HG03575 (cell line): Measurements from ENCODE around the gene ITGAV.

Experiments used
- ATAC-seq: cut with Tn5 transposase; IDR thresholded peaks from one replicate; pipeline ENCODE4 v1.9.1; 2021; ENCODE audit not compliant: unreplicated experiment, insufficient number of reproducible peaks, low FRiP score; ENCODE audit errors: extremely low read depth

ITGAV gene

GRCh38 chr2:186699742-186700141 lies 109.9 kb downstream of the ITGAV start:
- no peak for ATAC-seq

DNA sequence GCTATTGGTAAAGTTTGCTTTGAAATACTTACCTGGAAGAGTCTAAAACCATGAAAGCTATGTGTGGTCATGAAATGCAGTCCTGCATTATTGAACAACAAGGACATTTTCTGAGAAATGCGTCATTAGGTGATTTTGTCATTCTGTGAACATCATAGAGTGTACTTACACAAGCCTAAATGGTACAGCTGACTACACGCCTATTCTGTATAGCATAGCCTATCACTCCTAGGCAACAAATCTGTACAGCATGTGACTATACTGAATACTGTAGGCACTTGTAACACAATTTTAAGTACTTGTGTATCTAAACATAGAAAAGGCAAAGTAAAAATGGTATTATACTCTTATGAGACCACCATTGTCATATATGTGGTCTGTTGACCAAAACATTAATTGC lies 112.2 kb downstream of the ITGAV start:
- ATAC-seq: no peak

- ATAC-seq: no peak
Observed at GRCh38 chr2:186702501-186702900, 112.6 kb downstream of the ITGAV start.

DNA sequence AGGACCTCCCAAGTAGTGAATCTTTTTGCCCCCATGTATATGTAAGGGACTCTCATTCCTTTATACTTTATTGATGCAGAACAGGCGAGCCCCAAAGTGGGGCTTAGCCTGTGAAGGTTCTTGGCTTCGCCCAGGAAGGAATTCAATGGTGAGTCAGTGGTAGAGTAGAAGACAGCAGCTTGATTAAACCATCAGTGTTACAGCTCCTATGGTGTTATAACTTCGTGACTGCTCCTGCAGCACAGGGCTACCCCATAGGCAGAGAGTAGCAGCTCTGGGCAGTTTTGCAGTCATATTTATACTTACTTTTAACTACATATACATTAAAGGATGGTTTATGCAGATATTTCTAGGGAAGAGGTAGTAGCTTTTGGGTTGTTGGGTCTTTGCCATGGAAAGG lies 115.0 kb downstream of the ITGAV start:
- no peak for ATAC-seq

DNA sequence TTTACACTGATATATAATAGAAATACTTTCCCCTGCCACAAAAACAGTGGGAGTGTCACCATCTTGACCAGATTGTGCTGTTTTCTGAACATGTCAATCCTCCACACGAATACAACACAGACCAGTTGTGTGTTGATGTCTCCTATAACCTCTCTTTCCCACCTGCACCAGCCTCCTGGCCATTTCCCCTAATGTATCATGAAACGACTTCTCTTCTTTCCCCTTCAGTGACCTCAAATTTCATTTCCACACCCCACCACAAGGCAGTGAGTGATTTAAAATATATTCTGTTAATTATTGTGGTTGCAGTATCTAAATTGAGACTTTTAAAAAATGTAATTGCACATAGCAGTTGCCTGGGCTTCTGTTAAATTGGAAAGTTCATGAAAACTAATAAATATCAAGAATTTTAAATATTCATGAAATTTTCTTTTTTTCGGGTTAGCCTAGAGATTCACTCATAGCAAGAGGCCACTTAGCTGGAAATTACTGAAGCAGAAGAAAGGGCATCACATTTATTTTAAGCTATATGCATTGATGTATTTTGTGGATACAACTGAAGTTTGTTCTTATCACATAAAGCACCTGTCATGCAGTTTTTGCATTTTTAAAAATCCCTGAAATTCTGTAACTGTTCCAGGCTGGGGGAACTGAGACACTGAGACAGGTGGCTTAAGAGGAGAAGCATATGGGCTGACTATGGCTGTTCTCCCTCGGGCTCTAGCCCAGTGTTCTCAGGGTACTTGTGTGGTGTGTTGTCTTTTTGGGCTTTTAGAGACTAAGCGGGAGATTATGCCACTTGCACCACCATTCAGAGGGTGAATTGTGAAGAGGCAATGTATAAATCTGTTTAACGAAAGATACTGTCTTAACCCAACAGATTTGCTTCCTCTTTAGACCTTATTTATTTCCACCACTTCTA lies 119.9 kb downstream of the ITGAV start:
- no peak for ATAC-seq

DNA sequence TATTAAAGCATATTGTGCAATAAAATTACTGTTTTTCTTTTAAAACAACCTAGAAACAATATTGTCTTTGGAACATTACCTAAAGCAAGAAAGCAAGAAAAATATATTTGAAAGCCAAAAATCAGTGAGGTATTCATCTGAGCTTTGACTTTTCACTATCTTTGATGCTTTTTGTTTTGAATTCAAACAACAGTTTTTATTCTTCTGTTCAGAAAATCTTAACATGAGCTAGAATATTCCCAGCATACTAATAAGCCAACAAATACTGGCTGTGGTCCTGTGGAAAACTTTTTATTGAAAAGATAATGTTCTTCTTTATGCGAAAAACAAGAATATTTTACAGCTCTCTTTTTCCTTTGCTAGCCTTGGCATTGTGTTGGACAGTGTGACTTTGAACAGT lies 123.8 kb downstream of the ITGAV start:
- ATAC-seq: no peak

- no peak for ATAC-seq
Observed at GRCh38 chr2:186714611-186715010, 124.8 kb downstream of the ITGAV start.

DNA sequence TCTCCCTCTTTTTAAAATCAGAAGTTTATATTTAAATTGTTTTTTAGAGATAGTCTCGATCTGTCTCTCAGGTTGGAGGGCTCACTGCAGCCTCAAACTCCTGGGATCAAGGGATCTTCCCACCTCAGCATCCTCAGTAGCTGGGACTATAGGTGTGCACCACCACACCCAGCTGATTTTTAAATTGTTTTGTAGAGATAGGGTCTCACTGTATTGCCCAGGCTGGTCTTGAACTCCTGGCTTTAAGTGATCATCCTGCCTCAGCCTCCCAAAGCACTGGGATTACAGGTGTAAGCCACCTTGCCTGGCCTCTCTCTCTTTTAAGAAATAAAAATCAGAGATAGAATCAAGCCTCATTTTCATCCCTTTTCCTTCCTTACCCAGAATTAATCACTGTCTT lies 126.1 kb downstream of the ITGAV start:
- ATAC-seq: no peak

DNA sequence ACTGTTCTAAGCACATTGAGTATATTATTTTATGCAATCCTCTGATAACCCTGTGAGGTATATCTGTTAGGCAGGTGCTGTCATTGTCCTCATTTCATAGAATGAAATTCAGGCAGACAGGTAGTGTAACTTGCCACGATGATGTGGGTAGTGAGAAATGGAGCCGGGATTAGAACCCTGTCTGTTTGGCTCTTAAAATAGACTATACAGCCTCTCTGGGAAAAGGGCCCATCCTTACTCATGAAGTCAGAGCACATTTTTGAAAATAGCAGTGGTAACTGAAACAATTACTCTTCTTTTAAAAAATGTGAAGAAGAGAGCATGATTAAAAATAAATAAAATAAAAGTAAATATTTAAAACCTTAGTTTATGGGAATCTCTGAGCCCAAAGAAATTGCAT lies 127.0 kb downstream of the ITGAV start:
- ATAC-seq: no peak

DNA sequence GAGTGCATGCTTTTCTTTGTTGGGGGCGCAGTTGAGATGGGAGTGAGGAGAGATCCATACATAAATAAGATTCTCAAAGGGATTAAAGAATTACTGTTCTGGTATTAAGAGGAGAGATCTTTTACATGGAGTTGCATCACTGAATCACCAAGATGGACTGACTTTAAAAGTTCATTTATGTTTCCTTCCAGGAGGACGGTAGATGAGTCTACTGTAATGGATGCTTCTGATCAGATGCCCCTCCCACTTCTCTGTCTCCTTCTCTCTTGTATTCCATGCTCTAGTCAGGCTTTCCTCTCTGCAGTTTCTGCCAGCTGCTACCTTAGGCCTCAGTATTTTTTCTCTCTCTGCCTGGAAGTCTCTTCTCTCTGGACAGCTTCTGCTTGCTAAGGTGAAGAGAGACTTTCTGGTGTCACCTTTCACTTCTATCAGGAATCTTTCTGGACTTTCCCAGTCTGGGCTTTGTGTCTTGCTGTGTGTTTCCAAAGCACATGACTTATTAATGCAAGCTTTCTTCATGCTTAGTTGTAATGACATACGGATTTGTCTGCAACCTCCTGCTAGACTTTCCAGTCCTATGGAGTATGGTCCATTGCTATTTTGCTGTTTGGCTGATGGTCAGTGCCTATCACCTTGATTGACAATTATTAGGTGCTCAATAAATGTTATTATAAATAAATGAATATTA lies 127.6 kb downstream of the ITGAV start:
- no peak for ATAC-seq

DNA sequence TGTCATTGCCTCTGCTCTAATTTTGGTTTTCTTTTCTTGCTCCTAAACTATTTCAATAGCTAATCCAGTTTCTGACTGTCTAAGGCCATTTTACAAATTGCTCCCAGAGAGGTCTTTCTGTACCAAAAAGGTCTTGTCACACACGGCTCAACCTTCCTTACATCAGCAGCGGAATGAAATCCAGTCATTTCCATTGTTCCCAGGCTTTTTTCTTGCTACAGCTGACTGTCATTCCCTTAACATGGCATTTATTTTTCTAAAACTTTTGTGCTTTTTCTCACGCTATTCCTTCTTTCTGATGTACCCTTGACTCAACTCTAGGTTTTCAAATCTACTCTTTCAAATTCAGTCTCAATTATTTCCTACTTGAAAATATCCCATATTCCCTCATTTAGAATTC lies 128.3 kb downstream of the ITGAV start:
- ATAC-seq: no peak

- ATAC-seq: no peak
Observed at GRCh38 chr2:186718903-186719302, 129.0 kb downstream of the ITGAV start.

- ATAC-seq: no peak
Observed at GRCh38 chr2:186721956-186722355, 132.1 kb downstream of the ITGAV start.

- ATAC-seq: no peak
Observed at GRCh38 chr2:186724736-186725135, 134.9 kb downstream of the ITGAV start.

- ATAC-seq: no peak
Observed at GRCh38 chr2:186725783-186726182, 135.9 kb downstream of the ITGAV start.

DNA sequence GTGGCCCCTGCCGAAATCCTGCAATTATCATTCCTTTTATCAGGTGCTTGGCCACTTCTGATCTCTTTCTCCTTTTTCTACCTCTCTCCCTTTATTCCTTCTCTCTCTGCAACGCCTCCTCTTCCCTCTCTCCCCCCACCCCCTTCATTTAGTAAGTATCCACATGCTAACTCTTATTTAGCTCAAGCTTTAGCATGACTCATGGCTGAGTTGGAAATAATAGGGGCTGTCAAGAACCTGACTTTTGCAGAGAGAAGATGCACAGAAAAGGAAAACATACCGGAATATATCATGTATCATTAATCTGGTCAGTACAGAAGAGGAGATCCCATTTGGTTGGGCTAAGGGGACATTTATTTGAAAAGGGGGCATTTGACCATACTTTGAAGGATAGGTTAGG lies 137.1 kb downstream of the ITGAV start:
- no peak for ATAC-seq

DNA sequence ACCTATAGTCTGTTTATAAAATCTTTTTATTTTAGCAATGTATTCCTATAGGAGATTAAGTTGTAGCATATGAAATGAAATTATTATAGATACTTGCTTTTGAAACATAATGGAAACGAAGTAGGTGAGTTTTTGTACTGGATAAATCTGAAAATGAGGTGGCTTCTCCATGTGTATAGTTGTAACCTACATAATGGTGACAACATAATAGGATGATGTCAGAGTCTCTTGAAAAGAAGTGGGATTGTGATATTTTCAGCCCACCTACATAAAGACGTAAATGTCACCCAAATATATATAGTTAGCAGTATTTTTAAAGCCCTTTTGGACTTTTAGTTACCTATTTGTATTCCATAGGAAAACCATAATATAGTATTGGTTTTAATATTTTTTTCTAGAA lies 138.8 kb downstream of the ITGAV start:
- no peak for ATAC-seq
